Neural cell (in vitro differentiated cells): ENCODE results near the gene DBNDD2. TPM values are rescaled to one million over a fixed set of nuclear protein-coding genes. Genes with fewer than 3 reads are reported as not detected.
A peak's percentile ranks its signal among the peaks of the same experiment; 100 is the strongest.

Experiments
- H2AFZ ChIP-seq: fragments of 200-600, 300-800 bp; sonication (generic), shearing (Covaris generic); 2 replicates; pipeline ENCODE4 v1.6.0; 2014; ENCODE audit warnings: low read depth, mild to moderate bottlenecking, antibody characterized with exemption, low read length, moderate library complexity
- H3F3A ChIP-seq: fragments of 200-600 bp; shearing (Covaris generic); 2 replicates; pipeline ENCODE4 v1.6.1; 2016; ENCODE audit warnings: mild to moderate bottlenecking, moderate library complexity, mixed read lengths, antibody characterized with exemption, low read length; ENCODE audit not compliant: insufficient read depth, poor library complexity, severe bottlenecking
- H3K27ac ChIP-seq: fragments of 200-600, 300-800 bp; sonication (generic), shearing (Covaris generic); 2 replicates; pipeline ENCODE4 v1.5.1; 2014; ENCODE audit warnings: mild to moderate bottlenecking, low read length, moderate library complexity
- H3K27me3 ChIP-seq: fragments of 300-800, 200-600 bp; sonication (generic), shearing (Covaris generic); 2 replicates; pipeline ENCODE4 v1.6.0; 2014; ENCODE audit warnings: mild to moderate bottlenecking, low read depth, low read length, moderate library complexity; ENCODE audit not compliant: insufficient read depth
- H3K36me3 ChIP-seq: fragments of 300-800, 200-600 bp; sonication (generic), shearing (Covaris generic); 2 replicates; pipeline ENCODE4 v1.5.1; 2014; ENCODE audit warnings: mild to moderate bottlenecking, antibody characterized with exemption, low read length, moderate library complexity; ENCODE audit not compliant: insufficient read depth
- H3K4me2 ChIP-seq: fragments of 300-800, 200-600 bp; sonication (generic), shearing (Covaris generic); 2 replicates; pipeline ENCODE4 v1.6.0; 2014; ENCODE audit warnings: mild to moderate bottlenecking, low read length
- H3K4me3 ChIP-seq: fragments of 300-800, 200-600 bp; sonication (generic), shearing (Covaris generic); 2 replicates; pipeline ENCODE4 v1.5.1; 2014; ENCODE audit warnings: mild to moderate bottlenecking, low read length, moderate library complexity
- H3K79me2 ChIP-seq: fragments of 200-600 bp; shearing (Covaris generic); replicated peaks from 2 replicates; pipeline ENCODE4 v1.6.0; 2014; ENCODE audit warnings: mild to moderate bottlenecking, low read length, moderate library complexity; ENCODE audit not compliant: insufficient read depth
- H3K9ac ChIP-seq: fragments of 300-800, 200-600 bp; sonication (generic), shearing (Covaris generic); 2 replicates; pipeline ENCODE4 v1.6.1; 2016; ENCODE audit warnings: mild to moderate bottlenecking, low read length, mixed read lengths
- H3K9me2 ChIP-seq: fragments of 200-600 bp; shearing (Covaris generic); 2 replicates; pipeline ENCODE4 v1.6.1; 2016; ENCODE audit warnings: mild to moderate bottlenecking, low read length, mixed read lengths; ENCODE audit not compliant: insufficient read depth
- H3K9me3 ChIP-seq: fragments of 200-600, 300-800 bp; sonication (generic), shearing (Covaris generic); 2 replicates; pipeline ENCODE4 v1.6.1; 2016; ENCODE audit warnings: mild to moderate bottlenecking, mixed run types, low read length, moderate library complexity, mixed read lengths
- H4K20me1 ChIP-seq: fragments of 200-600 bp; shearing (Covaris generic); 2 replicates; pipeline ENCODE4 v1.6.1; 2016; ENCODE audit warnings: mild to moderate bottlenecking, mixed run types; ENCODE audit not compliant: insufficient read depth
- CTCF ChIP-seq: fragments of 450-650 bp; IDR thresholded peaks from 2 replicates; pipeline ENCODE4 v1.5.1; 2014; ENCODE audit warnings: antibody characterized with exemption, mild to moderate bottlenecking, moderate library complexity; ENCODE audit not compliant: poor library complexity, severe bottlenecking
- EP300 ChIP-seq: fragments of 450-650 bp; conservative IDR thresholded peaks from 2 replicates; pipeline ENCODE4 v1.6.1; 2014; ENCODE audit warnings: antibody characterized with exemption, mild to moderate bottlenecking, moderate library complexity; ENCODE audit not compliant: poor library complexity, severe bottlenecking
- EZH2 ChIP-seq: fragments of 200-600, 300-800 bp; shearing (Covaris generic), sonication (generic); IDR thresholded peaks from 2 replicates; pipeline ENCODE4 v1.6.1; 2014; ENCODE audit warnings: antibody characterized with exemption, low read length, borderline replicate concordance, mild to moderate bottlenecking; ENCODE audit not compliant: insufficient read depth, poor library complexity, severe bottlenecking
- MXI1 ChIP-seq: fragments of 450-650 bp; conservative IDR thresholded peaks from 2 replicates; pipeline ENCODE4 v1.6.1; 2014; ENCODE audit warnings: antibody characterized with exemption, mild to moderate bottlenecking; ENCODE audit not compliant: poor library complexity, severe bottlenecking
- POLR2AphosphoS5 ChIP-seq: IDR thresholded peaks from 2 replicates; pipeline ENCODE4 v1.6.1; 2012
- RAD21 ChIP-seq: fragments of 450-650 bp; conservative IDR thresholded peaks from 2 replicates; pipeline ENCODE4 v1.6.1; 2014; ENCODE audit warnings: antibody characterized with exemption, mild to moderate bottlenecking, moderate library complexity
- REST ChIP-seq: IDR thresholded peaks from 2 replicates; pipeline ENCODE4 v1.6.1; 2012; ENCODE audit warnings: borderline replicate concordance
- SMC3 ChIP-seq: fragments of 450-650 bp; conservative IDR thresholded peaks from 2 replicates; pipeline ENCODE4 v1.6.1; 2014; ENCODE audit warnings: antibody characterized with exemption, mild to moderate bottlenecking, moderate library complexity; ENCODE audit not compliant: poor library complexity
- TAF1 ChIP-seq: IDR thresholded peaks from 2 replicates; pipeline ENCODE4 v1.6.1; 2012; ENCODE audit warnings: low read depth
- polyA plus RNA-seq: library from polyadenylated mRNA; depleted of rRNA; stranded (reverse); fragments of >200 nt; gene quantifications from 2 replicates; pipeline ENCODE4 v1.2.3, GENCODE V29; 2014

DBNDD2 gene
- polyA plus RNA-seq, 1 donor from 2014 or later, result 9.1 TPM

- Histone ChIP-seq H3K27me3 (no peaks in the 10 kb centered on the region), H3K4me3 (no peak overlapping the region), H3K27ac (no peak overlapping the region), H3K9me3 (no peaks in the 10 kb centered on the region), H4K20me1 (no peaks in the 10 kb centered on the region), H3K36me3 (no peaks in the 10 kb centered on the region), H3K79me2 (no peaks in the 10 kb centered on the region), H3K9ac (no peak overlapping the region), H3K9me2 (no peaks in the 10 kb centered on the region), H3F3A (no peaks in the 10 kb centered on the region), H3K4me2 (no peak overlapping the region), H2AFZ (no peak overlapping the region)
- TF ChIP-seq POLR2AphosphoS5 (no peak), EP300 (no peak), MXI1 (no peak), REST (no peak), RAD21 (no peak), TAF1 (no peak), EZH2 (no peak), SMC3 (no peak), CTCF (no peak)
These were observed 44.9 kb downstream of the DBNDD2 start for GRCh38 chr20:45452772-45453691.

- H3K27ac ChIP-seq, result no peak overlapping the region
- H3K9me2 ChIP-seq, result no peaks in the 10 kb centered on the region
- TF ChIP-seq SMC3 (peak; percentile 32), CTCF (peak; percentile 49), EZH2 (no peak), MXI1 (no peak), POLR2AphosphoS5 (no peak)
- H3K9me3 ChIP-seq, result no peaks in the 10 kb centered on the region
- no peak overlapping the region for H2AFZ ChIP-seq
- H4K20me1 ChIP-seq, result no peaks in the 10 kb centered on the region
- H3F3A ChIP-seq, result no peaks in the 10 kb centered on the region
- no peaks in the 10 kb centered on the region for H3K36me3 ChIP-seq
- no peaks in the 10 kb centered on the region for H3K27me3 ChIP-seq
- H3K4me3 ChIP-seq, result no peak overlapping the region
- no peak overlapping the region for H3K9ac ChIP-seq
- H3K79me2 ChIP-seq, result no peaks in the 10 kb centered on the region
- no peak overlapping the region for H3K4me2 ChIP-seq
These were observed 48.5 kb downstream of the DBNDD2 start for GRCh38 chr20:45456632-45457031.
